Heart left ventricle (tissue), 16 donors: ENCODE results near the gene OR10C1. TPM values are rescaled to one million over a fixed set of nuclear protein-coding genes. Genes with fewer than 3 reads are reported as not detected.

Source experiments
- ATAC-seq, 4 donors: fragments of 200-7000 bp; cut with Tn5 transposase; one replicate each; pipeline ENCODE4 v1.9.1; 2020 to 2022; ENCODE audit warnings: moderate library complexity in 4 of 4, mild to moderate bottlenecking in 3 of 4, moderate number of reproducible peaks in 1 of 4
- DNase-seq, 5 donors: peaks; one replicate each; pipeline ENCODE4 v3.0.0-alpha.2; 2020
- H3K27ac ChIP-seq, 12 donors: fragments of 200-600 bp; sonication (generic) in 4 of 12; one replicate each; pipeline versions ENCODE4 v1.5.0 to v1.8.0; 2016 to 2022; ENCODE audit warnings: mild to moderate bottlenecking in 2 of 12
- H3K27me3 ChIP-seq, 9 donors: fragments of 200-600 bp; sonication (generic) in 2 of 9; one replicate each; pipeline versions ENCODE4 v1.5.1 to v1.8.0; 2016 to 2022; ENCODE audit warnings: mild to moderate bottlenecking in 3 of 9
- H3K36me3 ChIP-seq, 9 donors: fragments of 200-600 bp; sonication (generic) in 2 of 9; one replicate each; pipeline versions ENCODE4 v1.5.0 to v1.8.0; 2018 to 2022; ENCODE audit warnings: mild to moderate bottlenecking in 2 of 9
- H3K4me1 ChIP-seq, 12 donors: fragments of 200-600 bp; sonication (generic) in 4 of 12; one replicate each; pipeline versions ENCODE4 v1.5.0 to v1.8.0; 2016 to 2022; ENCODE audit warnings: mild to moderate bottlenecking in 3 of 12
- H3K4me3 ChIP-seq, 12 donors: fragments of 200-600 bp; sonication (generic) in 4 of 12; one replicate each; pipeline versions ENCODE4 v1.5.0 to v1.8.0; 2017 to 2022; ENCODE audit warnings: mild to moderate bottlenecking in 9 of 12, moderate library complexity in 4 of 12
- H3K9me3 ChIP-seq, 12 donors: fragments of 200-600 bp; sonication (generic) in 4 of 12; one replicate each; pipeline versions ENCODE4 v1.5.0 to v1.8.0; 2016 to 2022; ENCODE audit warnings: mild to moderate bottlenecking in 1 of 12
- CTCF ChIP-seq, 12 donors: fragments of 200-600 bp; sonication (generic) in 4 of 12; IDR thresholded peaks; one replicate each; pipeline versions ENCODE4 v1.5.0 to v1.8.0; 2018 to 2022; ENCODE audit warnings: antibody characterized with exemption in 12 of 12, mild to moderate bottlenecking in 5 of 12
- POLR2A ChIP-seq, 2 donors: fragments of 450-650 bp; IDR thresholded peaks; one replicate each; pipeline ENCODE4 v1.6.1; 2017; ENCODE audit warnings: antibody characterized with exemption in 2 of 2, mild to moderate bottlenecking in 2 of 2, moderate library complexity in 2 of 2
- WGBS, 4 donors: extraction: QIAGEN DNeasy Blood & Tissue Kit in 2 of 4; methylation state at CpG; one replicate each; pipeline versions ENCODE4 v1.1.5 to v1.1.7; 2013 to 2018; 5-methylcytosine and 5-hydroxymethylcytosine counted together
- intact Hi-C, 10 donors: fragments of 100-400 bp; cut with DNase I; formaldehyde crosslinking; loops; one replicate each; pipeline versions ENCODE4 v1.11.1 to v1.14.2; 2022
- polyA plus RNA-seq, 2 donors: library from polyadenylated mRNA; stranded (reverse); fragments of 200-250 nt; gene quantifications; one replicate each; pipeline ENCODE4 v1.2.3, GENCODE V29; 2013
- total RNA-seq, 9 donors: library from RNA; depleted of rRNA in 2 of 9; stranded (reverse); fragments of >200 nt in 2 of 9; fragmentation: NEBNext Ultra II Directional in 3 of 9; extraction: Animal tissue kit (Norgen Biotek cat#: 25700) in 3 of 9; gene quantifications; one replicate each; pipeline versions ENCODE4 v1.1.0 to v1.2.4, GENCODE V29; 2016 to 2023
- donor health status: ischemic (EF 13 %, LVEDD 7.1; RV severe dilation, severe dysfunction).
- donor health status: healthy with polysubstance abuse.
- donor health status: DM: no; HTN: yes; CAD: no.
- donor health status: DM: no; HTN: no; CAD: no.
- donor health status: ischemic (EF 25% LVEDD 6.9; RV normal size, moderate dysfunction).
- donor health status: ischemic (EF 25% LVEDD 5.7; RV mildly dilated, moderate dysfunction).
- donor health status: healthy.
- donor health status: DM: yes; HTN: yes; CAD: no.
- donor health status: ischemic (EF 35%, LVEDD 5.7; RV mildly dilated, moderate dysfunction).
- donor health status: nonischemic (EF 11% LVEDD 7.7; RV severe dilation, severe dysfunction).
- donor health status: DM: yes; HTN: yes; CAD: no.
- donor health status: PGD.
- donor health status: ischemic (EF 29% LVEDD 5.4; RV normal size, mild dysfunction).
- donor health status: nonischemic (EF 23%, LVEDD 6.1; RV moderate dilation, normal function).

The OR10C1 gene
- total and polyA plus RNA-seq, 11 donors: not detected

- WGBS, 4 donors: 48 to 65% (median 56%) methylated on average over 3 of the region's 3 CpGs
- DNase-seq: no peak
Observed at GRCh38 chr6:29483186-29483585, 44.1 kb downstream of the OR10C1 start.

GRCh38 chr6:29483735-29484134, 44.6 kb downstream of the OR10C1 start:
- Histone ChIP-seq H3K4me3 (no peak overlapping the region), H3K27me3 (peaks cover 0 to 3% (median 0%) of the 10 kb centered on the region in 9 donors), H3K36me3 (no peaks in the 10 kb centered on the region), H3K9me3 (peaks cover 0 to 7% (median 0%) of the 10 kb centered on the region in 12 donors), H3K4me1 (no peaks in the 10 kb centered on the region), H3K27ac (no peak overlapping the region)
- TF ChIP-seq CTCF (IDR thresholded peaks at IDR 0.05): no peak
- no peak for TF ChIP-seq POLR2A (IDR thresholded peaks at IDR 0.05)
- intact Hi-C loops: no loop called here
- DNase-seq: no peak
- ATAC-seq: no peak
- WGBS, 4 donors: 73 to 80% (median 75%) methylated on average over 1 of the region's 1 CpG

More at GRCh38 chr6:29483186-29483585, 44.1 kb downstream of the OR10C1 start:
- no peak for TF ChIP-seq CTCF (IDR thresholded peaks at IDR 0.05)
- no peak for TF ChIP-seq POLR2A (IDR thresholded peaks at IDR 0.05)
- Histone ChIP-seq H3K4me3 (no peak overlapping the region), H3K27ac (no peak overlapping the region), H3K36me3 (no peaks in the 10 kb centered on the region), H3K27me3 (peaks cover 0 to 3% (median 0%) of the 10 kb centered on the region in 9 donors), H3K4me1 (no peaks in the 10 kb centered on the region), H3K9me3 (peaks cover 0 to 7% (median 0%) of the 10 kb centered on the region in 12 donors)
- intact Hi-C loops: no loop called here
- ATAC-seq: no peak

GRCh38 chr6:29486577-29486976, 47.5 kb downstream of the OR10C1 start:
- no peak for ATAC-seq
- H3K4me1 ChIP-seq: no peaks in the 10 kb centered on the region
- 49 to 59% (median 57%) methylated on average over 3 to 4 of the region's 4 CpGs for WGBS, 4 donors

GRCh38 chr6:29487131-29487530, 48.0 kb downstream of the OR10C1 start:
- Histone ChIP-seq H3K27ac (no peak overlapping the region), H3K27me3 (peaks cover 0 to 3% (median 0%) of the 10 kb centered on the region in 9 donors), H3K4me1 (no peaks in the 10 kb centered on the region), H3K36me3 (no peaks in the 10 kb centered on the region), H3K9me3 (peaks cover 0 to 4% (median 0%) of the 10 kb centered on the region in 12 donors), H3K4me3 (no peak overlapping the region)
- no peak for DNase-seq
- TF ChIP-seq POLR2A (IDR thresholded peaks at IDR 0.05) (no peak), CTCF (IDR thresholded peaks at IDR 0.05) (no peak)
- ATAC-seq: no peak
- WGBS, 4 donors: 69 to 81% (median 74%) methylated on average over 5 of the region's 5 CpGs
- intact Hi-C loops: no loop called here

More at GRCh38 chr6:29486577-29486976, 47.5 kb downstream of the OR10C1 start:
- peaks cover 0 to 3% (median 0%) of the 10 kb centered on the region in 9 donors for H3K27me3 ChIP-seq
- intact Hi-C loops: no loop called here
- TF ChIP-seq POLR2A (IDR thresholded peaks at IDR 0.05) (no peak), CTCF (IDR thresholded peaks at IDR 0.05) (no peak)
- peaks cover 0 to 7% (median 0%) of the 10 kb centered on the region in 12 donors for H3K9me3 ChIP-seq
- no peaks in the 10 kb centered on the region for H3K36me3 ChIP-seq
- no peak for DNase-seq
- H3K4me3 ChIP-seq: no peak overlapping the region
- H3K27ac ChIP-seq: no peak overlapping the region
